Pulmonary artery endothelial cell (primary cell): ENCODE data around the gene GFM2. TPM values are rescaled to one million over a fixed set of nuclear protein-coding genes. Genes with fewer than 3 reads are reported as not detected.
"Not testable (repeated sequence)": the region's sequence is repeated elsewhere in the genome, so short reads cannot be mapped to it uniquely, and the experiment has no call there.

Source experiments
- DNase-seq: peaks from one replicate; pipeline ENCODE4 v3.0.0-alpha.2; 2011; ENCODE audit warnings: low read depth, low spot score
- total RNA-seq: library from RNA; depleted of rRNA; stranded (reverse); fragments of >200 nt; gene quantifications from 2 replicates; pipeline ENCODE4 v1.2.3, GENCODE V29; 2014

GFM2 gene
- total RNA-seq, 1 donor from 2014 or later, result 40.6 TPM

GRCh38 chr5:74717596-74717995 is 49.3 kb downstream of the GFM2 start:
- DNase-seq, result no peak

GRCh38 chr5:74693191-74693590 is 73.7 kb downstream of the GFM2 start:
- no peak for DNase-seq

- no peak for DNase-seq
Observed at GRCh38 chr5:74686962-74687751, 79.8 kb downstream of the GFM2 start.

GRCh38 chr5:74685979-74686631 is 80.8 kb downstream of the GFM2 start:
- no peak for DNase-seq

DNA sequence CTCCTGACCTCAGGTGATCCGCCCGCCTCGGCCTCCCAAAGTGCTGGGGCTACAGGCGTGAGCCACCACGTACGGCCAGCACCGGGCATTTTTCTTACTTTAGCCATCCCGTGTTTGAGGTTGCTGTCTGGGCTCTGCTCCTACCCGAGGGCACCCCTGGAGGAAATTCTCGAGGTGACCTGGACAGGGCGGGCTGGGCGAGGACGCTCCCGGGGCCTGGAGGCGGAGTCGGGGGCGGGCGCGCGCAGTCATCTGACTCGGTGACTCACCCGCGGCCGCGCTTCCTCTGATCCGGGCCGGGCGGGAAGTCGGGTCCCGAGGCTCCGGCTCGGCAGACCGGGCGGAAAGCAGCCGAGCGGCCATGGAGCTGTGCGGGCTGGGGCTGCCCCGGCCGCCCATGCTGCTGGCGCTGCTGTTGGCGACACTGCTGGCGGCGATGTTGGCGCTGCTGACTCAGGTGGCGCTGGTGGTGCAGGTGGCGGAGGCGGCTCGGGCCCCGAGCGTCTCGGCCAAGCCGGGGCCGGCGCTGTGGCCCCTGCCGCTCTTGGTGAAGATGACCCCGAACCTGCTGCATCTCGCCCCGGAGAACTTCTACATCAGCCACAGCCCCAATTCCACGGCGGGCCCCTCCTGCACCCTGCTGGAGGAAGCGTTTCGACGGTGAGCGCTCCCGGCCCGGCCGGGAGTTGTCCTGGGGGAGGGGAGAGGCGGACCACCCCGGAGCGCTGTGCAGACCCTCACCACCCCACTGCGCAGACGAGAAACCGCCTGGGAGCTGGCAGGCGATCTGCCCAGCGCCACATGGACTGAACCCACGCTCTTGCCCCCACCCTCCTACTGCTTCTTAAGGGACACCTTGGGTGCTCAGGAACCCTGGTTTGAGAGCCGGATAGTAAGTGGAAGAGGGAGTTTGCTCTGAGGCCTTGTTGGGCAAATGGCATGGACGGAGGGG is 81.7 kb downstream of the GFM2 start, which contains the start of gene HEXB:
TSS of gene HEXB (plus strand) at position 334 of the 952 bp plus-strand sequence. CDS start at position 362, 28 bp downstream.
- peak; percentile 45 for DNase-seq

- no peak for DNase-seq
Observed at GRCh38 chr5:74679966-74680365, 87.0 kb downstream of the GFM2 start.

DNA sequence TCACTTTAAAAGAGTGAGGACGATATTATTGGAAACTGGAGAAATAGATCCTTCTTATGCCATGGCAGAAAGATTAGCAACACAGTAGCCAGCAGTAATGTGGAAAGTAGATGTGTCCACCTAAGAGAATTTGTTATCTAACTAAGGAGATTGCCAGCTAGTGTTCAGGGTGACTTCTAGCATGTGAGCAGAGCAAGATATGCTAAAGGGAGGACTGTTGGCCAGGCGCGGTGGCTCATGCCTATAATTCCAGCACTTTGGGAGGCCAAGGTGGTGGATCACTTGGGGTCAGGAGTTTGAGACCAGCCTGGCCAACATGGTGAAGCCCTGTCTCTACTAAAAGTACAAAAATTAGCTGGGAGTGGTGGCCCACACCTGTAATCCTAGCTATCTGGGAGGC is 87.6 kb downstream of the GFM2 start:
- DNase-seq, result not testable (repeated sequence)

GRCh38 chr5:74678123-74678522 is 88.8 kb downstream of the GFM2 start:
- DNase-seq, result not testable (repeated sequence)

DNA sequence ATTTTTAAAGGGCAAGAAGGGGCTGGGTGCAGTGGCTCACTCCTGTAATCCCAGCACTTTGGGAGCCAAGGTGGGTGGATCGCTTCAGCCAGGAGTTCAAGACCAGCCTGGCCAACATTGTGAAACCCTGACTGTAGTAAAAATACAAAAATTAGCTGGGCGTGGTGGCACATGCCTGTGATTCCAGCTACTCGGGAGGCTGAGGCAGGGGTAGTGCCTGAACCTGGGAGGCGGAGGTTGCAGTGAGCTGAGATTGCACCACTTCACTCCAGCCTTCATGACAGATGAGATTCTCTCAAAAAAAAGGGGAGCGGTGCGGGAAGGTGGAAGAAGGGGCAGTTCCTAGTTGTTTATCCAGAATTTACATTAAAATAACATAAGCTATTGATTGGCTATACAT is 90.5 kb downstream of the GFM2 start:
- not testable (repeated sequence) for DNase-seq

- no peak for DNase-seq
Observed at GRCh38 chr5:74673011-74673790, 93.7 kb downstream of the GFM2 start.

DNA sequence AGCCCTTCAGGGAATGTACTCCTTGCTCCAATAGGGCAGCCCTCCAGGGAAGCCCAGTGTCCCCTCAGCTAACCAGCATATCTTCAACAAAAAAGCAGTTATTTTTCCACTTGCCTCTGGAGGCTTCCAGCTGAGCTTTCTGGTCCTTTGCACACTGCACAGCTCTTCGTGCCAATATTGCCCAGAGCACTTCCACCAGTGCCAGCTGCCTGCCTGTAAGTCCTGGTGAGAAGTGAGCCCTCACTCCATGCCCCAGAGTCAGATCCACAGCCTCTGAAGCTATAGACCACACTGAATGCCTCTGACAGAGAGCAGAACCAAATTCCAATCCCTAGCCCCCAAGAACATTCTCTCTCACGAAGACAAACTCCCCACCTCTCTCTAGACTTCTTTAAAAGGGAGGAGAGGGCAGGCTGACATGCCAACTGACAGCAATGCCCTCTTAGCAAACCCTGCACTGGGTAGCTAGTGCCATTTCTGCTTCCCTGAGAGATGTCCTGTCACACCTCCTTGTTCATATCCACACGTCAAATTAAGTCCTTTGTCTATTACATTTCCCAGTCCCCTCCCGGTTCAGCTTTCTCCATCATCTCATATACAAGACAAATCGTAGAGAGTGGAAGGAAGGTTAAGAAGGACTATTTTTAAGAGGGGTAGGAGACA is 94.6 kb downstream of the GFM2 start:
- DNase-seq, result no peak

Other genes starting within 250 kb of the GFM2 start
- gene ENC1, start 126.4 kb downstream of the GFM2 start, total RNA-seq, result 71.5 and 101 TPM in 2 replicates
- gene HEXB, start 81.9 kb downstream of the GFM2 start, total RNA-seq, result 161 and 165 TPM in 2 replicates
- 82.9 and 97.2 TPM in 2 replicates for gene NSA2, start 132 bp upstream of the GFM2 start, total RNA-seq
- gene FAM169A, start 99.3 kb upstream of the GFM2 start, total RNA-seq, result 0.13 and 0.71 TPM in 2 replicates